ENCODE measurements around the gene ADI1. TPM values are rescaled to one million over a fixed set of nuclear protein-coding genes. Genes with fewer than 3 reads are reported as not detected.
A peak's percentile ranks its signal among the peaks of the same experiment; 100 is the strongest.
"Not testable (repeated sequence)": the region's sequence is repeated elsewhere in the genome, so short reads cannot be mapped to it uniquely, and the experiment has no call there.

ADI1 gene
- total and polyA plus RNA-seq, 5 donors: 124 to 195 (median 157) TPM

- DNase-seq (no peak), ATAC-seq (no peak)
- intact Hi-C loops (cut with DNase I): no loop called here
- H3K27me3 ChIP-seq (ENCODE audit: control insufficient read depth, insufficient read depth): no peaks in the 10 kb centered on the region
- 74% methylated on average over 2 of the region's 2 CpGs for WGBS
- H3K27ac ChIP-seq (ENCODE audit: low read length): no peak overlapping the region
- no peak overlapping the region for H3K4me3 ChIP-seq (ENCODE audit: low read length)
- no peaks in the 10 kb centered on the region for H3K4me1 ChIP-seq (ENCODE audit: control insufficient read depth, insufficient read depth, low read length)
- no peaks in the 10 kb centered on the region for H3K9me3 ChIP-seq (ENCODE audit: control insufficient read depth, low read length)
Observed at GRCh38 chr2:3512086-3512485, 7.2 kb downstream of the ADI1 start.

GRCh38 chr2:3505771-3506170, 13.6 kb downstream of the ADI1 start:
- Histone ChIP-seq H3K27ac (ENCODE audit: low read length) (peak overlapping the region; percentile 28), H3K9me3 (ENCODE audit: control insufficient read depth, low read length) (no peaks in the 10 kb centered on the region), H3K4me1 (ENCODE audit: control insufficient read depth, insufficient read depth, low read length) (no peaks in the 10 kb centered on the region), H3K27me3 (ENCODE audit: control insufficient read depth, insufficient read depth) (no peaks in the 10 kb centered on the region), H3K4me3 (ENCODE audit: low read length) (no peak overlapping the region)
- intact Hi-C loops (cut with DNase I): no loop called here
- DNase-seq (no peak), ATAC-seq (peak in 1 of 2 donors; percentile 62)
- WGBS: 69% methylated on average over 4 of the region's 4 CpGs

- DNase-seq (no peak), ATAC-seq (no peak)
- no peak overlapping the region for H3K4me3 ChIP-seq (ENCODE audit: low read length)
- H3K9me3 ChIP-seq (ENCODE audit: control insufficient read depth, low read length): no peaks in the 10 kb centered on the region
- intact Hi-C loops (cut with DNase I): no loop called here
- no peak overlapping the region for H3K27ac ChIP-seq (ENCODE audit: low read length)
- no peaks in the 10 kb centered on the region for H3K4me1 ChIP-seq (ENCODE audit: control insufficient read depth, insufficient read depth, low read length)
- WGBS: 97% methylated on average over 5 of the region's 5 CpGs
- no peaks in the 10 kb centered on the region for H3K27me3 ChIP-seq (ENCODE audit: control insufficient read depth, insufficient read depth)
Observed at GRCh38 chr2:3504741-3505140, 14.6 kb downstream of the ADI1 start.

- no peaks in the 10 kb centered on the region for H3K27me3 ChIP-seq (ENCODE audit: control insufficient read depth, insufficient read depth)
- no peak overlapping the region for H3K4me3 ChIP-seq (ENCODE audit: low read length)
- ATAC-seq (no peak), DNase-seq (no peak)
- WGBS: 89% methylated on average over 13 of the region's 13 CpGs
- intact Hi-C loops (cut with DNase I): no loop called here
- no peak overlapping the region for H3K27ac ChIP-seq (ENCODE audit: low read length)
- H3K4me1 ChIP-seq (ENCODE audit: control insufficient read depth, insufficient read depth, low read length): no peaks in the 10 kb centered on the region
- H3K9me3 ChIP-seq (ENCODE audit: control insufficient read depth, low read length): no peaks in the 10 kb centered on the region
Observed at GRCh38 chr2:3503483-3503882, 15.8 kb downstream of the ADI1 start.

- Histone ChIP-seq H3K27ac (ENCODE audit: low read length) (no peak overlapping the region), H3K4me1 (ENCODE audit: control insufficient read depth, insufficient read depth, low read length) (no peaks in the 10 kb centered on the region), H3K4me3 (ENCODE audit: low read length) (no peak overlapping the region), H3K9me3 (ENCODE audit: control insufficient read depth, low read length) (no peaks in the 10 kb centered on the region), H3K27me3 (ENCODE audit: control insufficient read depth, insufficient read depth) (no peaks in the 10 kb centered on the region)
- no peak for DNase-seq
- intact Hi-C loops (cut with DNase I): no loop called here
- no peak for ATAC-seq
- 96% methylated on average over 14 of the region's 14 CpGs for WGBS
Observed at GRCh38 chr2:3503046-3503445, 16.3 kb downstream of the ADI1 start.

- intact Hi-C loops (cut with DNase I): no loop called here
- no peak overlapping the region for H3K4me3 ChIP-seq (ENCODE audit: low read length)
- no peaks in the 10 kb centered on the region for H3K9me3 ChIP-seq (ENCODE audit: control insufficient read depth, low read length)
- 96% methylated on average over 34 of the region's 34 CpGs for WGBS
- no peak overlapping the region for H3K27ac ChIP-seq (ENCODE audit: low read length)
- DNase-seq (no peak), ATAC-seq (peak; percentile 18 to 27)
- H3K27me3 ChIP-seq (ENCODE audit: control insufficient read depth, insufficient read depth): no peaks in the 10 kb centered on the region
- H3K4me1 ChIP-seq (ENCODE audit: control insufficient read depth, insufficient read depth, low read length): no peaks in the 10 kb centered on the region
Observed at GRCh38 chr2:3500326-3500899, 18.9 kb downstream of the ADI1 start.

- DNase-seq (no peak), ATAC-seq (no peak)
- Histone ChIP-seq H3K4me3 (ENCODE audit: low read length) (no peak overlapping the region), H3K9me3 (ENCODE audit: control insufficient read depth, low read length) (no peaks in the 10 kb centered on the region), H3K27me3 (ENCODE audit: control insufficient read depth, insufficient read depth) (no peaks in the 10 kb centered on the region), H3K27ac (ENCODE audit: low read length) (no peak overlapping the region), H3K4me1 (ENCODE audit: control insufficient read depth, insufficient read depth, low read length) (no peaks in the 10 kb centered on the region)
- intact Hi-C loops (cut with DNase I): no loop called here
- WGBS: 95% methylated on average over 18 of the region's 18 CpGs
Observed at GRCh38 chr2:3498783-3499394, 20.4 kb downstream of the ADI1 start.

GRCh38 chr2:3496708-3497080, 22.6 kb downstream of the ADI1 start:
- ATAC-seq; H3K4me1 ChIP-seq (ENCODE audit: control insufficient read depth, insufficient read depth, low read length); H3K9me3 ChIP-seq (ENCODE audit: control insufficient read depth, low read length); H3K27ac ChIP-seq (ENCODE audit: low read length); intact Hi-C loops (cut with DNase I); DNase-seq; H3K27me3 ChIP-seq (ENCODE audit: control insufficient read depth, insufficient read depth); H3K4me3 ChIP-seq (ENCODE audit: low read length): not testable (repeated sequence)
- 94% methylated on average over 15 of the region's 15 CpGs for WGBS

- no peak for ATAC-seq
- intact Hi-C loops (cut with DNase I): no loop called here
- H3K4me3 ChIP-seq (ENCODE audit: low read length): no peak overlapping the region
Observed at GRCh38 chr2:3494984-3495666, 24.2 kb downstream of the ADI1 start.

GRCh38 chr2:3493615-3494007, 25.7 kb downstream of the ADI1 start:
- intact Hi-C loops (cut with DNase I): no loop called here
- ATAC-seq (peak; percentile 89 to 92), DNase-seq (peak; percentile 63 to 86 (median 81))
- Histone ChIP-seq H3K27ac (ENCODE audit: low read length) (peak overlapping the region; percentile 25), H3K9me3 (ENCODE audit: control insufficient read depth, low read length) (no peaks in the 10 kb centered on the region), H3K4me1 (ENCODE audit: control insufficient read depth, insufficient read depth, low read length) (no peaks in the 10 kb centered on the region), H3K27me3 (ENCODE audit: control insufficient read depth, insufficient read depth) (no peaks in the 10 kb centered on the region), H3K4me3 (ENCODE audit: low read length) (peak overlapping the region; percentile 33)
- WGBS: 13% methylated on average over 10 of the region's 10 CpGs

More at GRCh38 chr2:3494984-3495666, 24.2 kb downstream of the ADI1 start:
- Histone ChIP-seq H3K9me3 (ENCODE audit: control insufficient read depth, low read length) (no peaks in the 10 kb centered on the region), H3K27ac (ENCODE audit: low read length) (no peak overlapping the region), H3K27me3 (ENCODE audit: control insufficient read depth, insufficient read depth) (no peaks in the 10 kb centered on the region), H3K4me1 (ENCODE audit: control insufficient read depth, insufficient read depth, low read length) (no peaks in the 10 kb centered on the region)
- WGBS: 95% methylated on average over 13 of the region's 13 CpGs
- DNase-seq: no peak

- no peak overlapping the region for H3K27ac ChIP-seq (ENCODE audit: low read length)
- peaks cover under 1% of the 10 kb centered on the region for H3K4me1 ChIP-seq (ENCODE audit: control insufficient read depth, insufficient read depth, low read length)
- no peaks in the 10 kb centered on the region for H3K9me3 ChIP-seq (ENCODE audit: control insufficient read depth, low read length)
- ATAC-seq (peak in 1 of 2 donors; percentile 24), DNase-seq (no peak)
- H3K27me3 ChIP-seq (ENCODE audit: control insufficient read depth, insufficient read depth): no peaks in the 10 kb centered on the region
- WGBS: 72% methylated on average over 29 of the region's 29 CpGs
- no peak overlapping the region for H3K4me3 ChIP-seq (ENCODE audit: low read length)
- intact Hi-C loops (cut with DNase I): no loop called here
Observed at GRCh38 chr2:3492951-3493614, 26.2 kb downstream of the ADI1 start.
